T-helper 1 cell (primary cell): Measurements from ENCODE around the gene PIGM.

ENCODE experiments used
- DNase-seq, 5 donors: peaks; one replicate each; pipeline ENCODE4 v3.0.0-alpha.2; 2012 to 2020
- total RNA-seq, 4 donors: gene quantifications; one replicate each; lab custom pipeline; 2026; lab: John Stamatoyannopoulos, UW

PIGM gene
- total RNA-seq = 9.1 to 15.0 (median 12.3) reads per million in 4 donors

DNA sequence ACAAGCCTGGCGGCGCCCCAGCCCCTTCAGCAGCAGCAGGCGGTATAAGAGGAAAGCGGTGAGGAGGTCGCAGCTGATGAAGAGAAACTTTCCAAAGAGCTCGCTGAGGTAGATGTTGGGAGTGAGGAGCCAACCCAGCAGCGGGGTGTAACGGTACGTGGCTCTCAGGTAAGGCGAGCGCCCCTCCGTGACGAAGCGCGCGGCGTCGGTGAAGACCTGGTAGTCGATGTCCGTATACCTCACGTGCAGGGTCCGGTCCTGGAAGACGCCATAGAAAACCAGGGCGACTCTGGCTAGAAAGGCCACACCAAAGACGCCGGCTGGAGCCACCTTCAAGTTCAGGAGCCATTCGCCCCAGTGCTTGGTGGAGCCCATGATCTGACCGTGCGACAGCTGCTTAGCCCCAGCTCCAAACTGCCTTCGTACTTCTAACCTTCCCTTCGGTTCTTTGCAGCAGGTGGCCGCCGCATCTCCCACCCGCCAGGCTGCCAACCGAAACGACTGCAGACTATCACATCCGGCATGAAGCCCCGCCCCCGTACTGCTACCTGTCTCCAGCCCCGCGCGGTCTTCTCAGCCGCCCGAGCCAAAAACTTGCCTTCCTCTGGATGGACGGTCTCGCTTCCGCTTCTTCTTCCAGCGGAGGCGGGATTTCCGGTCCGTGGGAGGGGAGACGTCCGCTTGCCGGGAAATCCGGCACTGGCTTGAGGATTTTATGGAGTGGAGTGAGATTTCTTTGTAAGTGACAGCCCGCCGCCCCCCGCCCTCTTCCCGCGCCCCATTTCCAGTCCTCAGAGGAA lies at the start of gene PIGM:
TSS of gene PIGM (minus strand) at position 626 of the 800 bp plus-strand sequence. CDS start at position 375, 251 bp downstream.
- DNase-seq = peak; percentile 88 to 94 (median 94)

DNA sequence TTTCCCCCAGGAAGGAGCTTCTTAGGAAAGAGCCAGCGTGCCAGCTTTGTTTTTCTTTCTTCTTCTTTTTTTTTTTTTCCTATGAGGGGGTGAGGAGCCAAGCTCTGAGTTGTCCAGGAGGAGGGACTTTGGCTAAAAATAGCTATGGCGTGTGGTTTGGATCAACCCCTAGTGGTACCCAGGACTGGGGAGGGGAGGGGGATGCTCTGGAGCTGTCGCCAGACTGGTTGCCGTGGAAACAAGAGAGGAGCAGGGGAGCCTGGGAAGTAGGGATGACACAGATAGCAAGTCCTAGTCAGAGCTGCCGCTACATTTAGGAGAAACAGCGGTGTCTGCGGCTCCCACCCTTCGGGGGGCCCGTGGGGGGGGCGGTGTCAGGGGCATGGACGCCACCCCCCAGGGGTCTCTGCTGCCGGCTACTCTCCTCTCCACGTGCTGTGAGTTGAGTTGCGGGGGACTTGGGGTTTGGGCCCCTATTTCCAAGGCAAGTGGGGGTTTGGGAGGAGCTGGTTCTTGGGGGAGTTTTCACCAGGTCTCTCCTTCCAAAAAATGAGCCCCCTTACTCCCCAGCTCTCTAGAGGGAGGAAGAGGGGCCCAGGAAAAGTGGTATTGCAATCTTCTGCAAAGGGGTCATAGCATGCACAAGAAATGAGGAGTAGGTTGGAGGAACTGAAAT lies 49.6 kb upstream of the PIGM start, which contains the start of gene KCNJ9:
TSS of gene KCNJ9 (plus strand) at position 278 of the 676 bp plus-strand sequence. CDS start 2,493 bp downstream, outside the sequence.
- no peak for DNase-seq

DNA sequence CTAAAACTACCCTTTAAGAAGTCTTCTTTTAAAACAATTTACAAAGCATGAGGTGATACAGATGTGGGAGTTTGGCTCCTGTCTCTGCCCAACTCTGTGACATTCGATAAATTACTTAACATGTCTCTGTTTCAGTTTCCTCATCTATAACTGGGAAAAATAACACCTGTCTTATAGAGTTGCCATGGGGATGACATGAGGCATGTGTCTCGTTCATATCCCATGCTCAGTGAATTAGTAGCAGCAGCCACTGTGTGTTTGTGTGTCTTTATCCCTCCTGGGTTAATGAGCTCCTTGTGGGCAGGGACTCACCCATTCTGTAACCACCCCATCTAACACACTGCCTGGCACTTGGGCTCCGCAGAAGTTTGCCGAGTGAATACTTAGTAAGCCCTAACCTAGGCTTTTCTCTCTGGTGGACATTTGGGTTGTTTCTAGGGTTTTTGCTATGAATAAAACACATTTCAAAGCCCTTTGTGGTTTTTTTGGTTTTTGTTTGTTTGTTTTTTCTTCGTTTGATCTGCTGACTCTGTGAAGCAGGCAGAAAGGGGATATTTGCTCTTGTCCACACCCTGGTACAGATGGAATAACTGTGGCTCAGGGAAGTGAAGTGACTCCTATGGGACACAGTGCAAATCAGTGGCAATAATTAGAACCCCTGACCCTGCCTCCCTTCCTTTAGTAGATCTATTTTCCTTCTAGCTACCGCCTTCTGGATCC lies 48.8 kb upstream of the PIGM start:
- DNase-seq = no peak

DNA sequence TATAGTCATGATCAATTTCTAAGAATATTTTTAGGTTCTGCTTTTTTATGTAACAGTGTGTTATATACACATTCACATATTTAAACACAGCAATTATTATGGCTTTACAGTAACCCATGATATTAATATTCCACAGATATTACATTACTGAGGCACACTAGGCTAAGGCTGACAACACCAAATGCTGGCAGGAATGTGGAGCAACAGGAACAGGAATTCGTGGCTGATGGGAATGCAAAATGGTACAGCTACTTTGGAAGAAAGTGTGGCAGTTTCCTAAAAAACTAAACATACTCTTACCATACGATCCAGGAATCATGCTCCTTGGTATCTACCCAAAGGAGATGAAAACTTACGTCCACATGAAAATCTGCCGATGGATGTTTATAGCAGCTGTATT lies 47.7 kb upstream of the PIGM start:
- no peak for DNase-seq

DNA sequence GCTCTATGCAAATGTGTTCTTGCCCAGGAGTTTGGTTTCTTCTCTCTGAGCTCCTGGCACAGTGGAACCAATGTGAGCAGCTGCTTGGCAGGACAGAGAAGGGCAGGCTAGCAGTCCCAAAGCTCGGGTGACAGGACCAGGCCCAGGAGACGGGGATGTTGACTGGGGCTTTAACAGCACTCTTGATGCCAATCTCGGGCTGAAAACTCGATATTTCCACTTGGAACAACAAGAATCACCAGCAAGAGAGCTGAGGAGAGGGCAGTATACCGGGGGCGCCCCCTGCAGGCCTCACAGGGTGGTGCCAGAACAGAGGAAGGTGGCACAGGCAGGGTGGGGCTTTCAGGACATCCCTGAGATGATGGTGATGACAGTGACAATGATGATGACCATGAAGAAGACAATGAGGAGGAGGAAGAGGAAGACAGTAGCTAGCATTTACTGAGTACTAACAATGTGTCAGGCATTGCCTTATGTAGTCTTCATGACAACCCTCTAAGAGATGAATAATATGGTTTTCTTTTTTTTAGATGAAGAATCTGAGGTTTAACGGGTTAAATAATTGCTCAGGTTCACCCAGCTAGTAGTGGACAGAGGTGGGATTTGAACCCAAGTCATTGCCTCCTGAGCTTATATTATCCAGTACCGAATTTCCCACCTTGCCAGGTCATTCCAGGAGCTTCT lies 46.9 kb upstream of the PIGM start:
- peak in 3 of 5 donors; percentile 45 to 52 (median 47) for DNase-seq

DNA sequence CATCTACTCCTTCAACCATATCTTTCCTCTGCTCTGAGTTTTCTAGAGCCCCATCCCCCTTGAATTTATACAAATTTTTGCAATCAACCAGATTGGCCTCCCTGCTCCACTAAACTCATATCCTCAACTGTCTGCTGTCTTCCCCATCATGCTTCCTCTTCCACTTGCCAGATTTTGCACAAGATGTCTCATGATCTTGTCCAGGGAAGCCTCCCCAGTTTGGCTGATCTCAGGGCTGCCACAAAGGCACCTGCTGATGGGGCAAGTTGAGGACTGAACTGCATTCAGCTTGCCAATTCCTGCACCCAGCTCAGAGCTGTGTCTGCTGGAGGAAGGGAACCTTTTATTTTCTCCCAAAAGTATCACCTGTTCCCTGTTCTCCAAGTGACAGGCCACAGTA lies 45.7 kb upstream of the PIGM start:
- DNase-seq = no peak

DNA sequence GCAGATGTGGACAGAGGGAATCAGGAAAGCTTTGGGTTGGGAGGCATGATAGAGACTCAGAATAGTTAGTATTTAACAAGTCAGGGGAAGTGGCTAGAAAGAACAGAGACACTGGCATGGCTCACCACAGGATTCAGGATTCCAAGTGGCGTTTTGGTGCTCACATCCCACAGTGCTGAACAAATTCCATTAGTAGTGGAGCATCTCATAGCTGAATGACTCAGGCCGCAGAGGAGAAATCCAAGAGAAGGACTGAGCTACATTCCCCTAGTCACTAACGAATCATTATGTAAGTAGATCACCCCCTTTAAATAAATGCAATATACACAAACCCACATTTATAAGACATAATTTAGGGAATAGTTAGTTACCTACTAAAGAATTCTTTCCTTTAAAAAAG lies 44.5 kb upstream of the PIGM start:
- no peak for DNase-seq

DNA sequence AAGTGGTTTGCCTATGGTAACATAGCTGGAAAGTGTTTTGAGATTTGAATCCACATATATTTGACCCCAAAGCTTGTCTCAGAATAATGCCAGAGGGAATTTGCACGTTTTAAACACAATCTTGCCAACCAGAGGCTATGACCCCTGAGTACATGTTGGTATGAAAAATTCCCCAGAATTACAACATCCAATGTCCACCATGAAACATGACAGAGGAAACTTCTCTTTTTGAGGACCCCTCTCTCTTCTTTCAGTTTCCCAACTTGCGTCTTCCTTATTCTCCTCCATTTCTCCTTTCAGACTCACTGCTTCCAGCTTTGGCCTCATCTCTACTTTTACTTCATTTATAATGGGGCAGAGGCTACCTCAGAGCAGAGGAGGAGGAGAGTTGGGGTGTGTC lies 44.0 kb upstream of the PIGM start:
- no peak for DNase-seq

DNA sequence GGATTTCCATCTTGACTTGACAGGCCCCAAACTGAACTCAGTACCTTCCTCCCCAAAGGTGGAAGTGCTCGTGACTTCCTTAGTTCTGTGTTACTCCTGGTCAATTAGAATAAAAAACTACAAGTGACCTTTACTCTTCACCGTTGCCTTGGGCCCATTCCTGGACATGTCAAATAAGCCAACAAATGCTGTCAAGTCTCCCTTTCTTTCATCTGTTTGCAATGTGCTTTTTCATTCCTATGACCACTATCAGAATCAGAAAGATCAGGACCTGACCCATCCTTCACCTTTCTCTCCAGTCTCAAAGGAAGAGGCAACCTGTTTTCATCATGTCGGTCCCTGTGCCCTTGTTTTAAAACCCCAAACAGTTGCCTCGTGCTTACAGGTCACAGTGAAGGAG lies 43.1 kb upstream of the PIGM start:
- no peak for DNase-seq

DNA sequence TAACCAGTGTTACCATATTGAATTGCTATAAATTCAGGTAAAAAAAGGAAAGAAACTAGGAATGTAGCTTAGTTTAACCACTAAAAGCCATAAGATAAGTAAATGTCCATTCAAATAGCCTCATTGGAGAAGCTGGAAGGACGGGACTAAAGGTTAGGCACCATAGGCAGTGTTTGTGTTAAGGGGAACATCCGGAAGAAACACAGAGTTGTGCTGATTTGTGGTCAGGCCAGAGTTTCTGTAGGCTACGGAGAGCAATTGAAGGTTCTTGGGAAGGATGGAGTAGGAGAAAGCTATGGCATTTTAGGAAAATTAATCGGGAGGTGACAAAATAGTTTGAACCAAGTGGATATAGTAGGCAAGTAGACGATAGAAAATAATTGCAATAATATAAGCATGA lies 39.5 kb upstream of the PIGM start:
- no peak for DNase-seq

DNA sequence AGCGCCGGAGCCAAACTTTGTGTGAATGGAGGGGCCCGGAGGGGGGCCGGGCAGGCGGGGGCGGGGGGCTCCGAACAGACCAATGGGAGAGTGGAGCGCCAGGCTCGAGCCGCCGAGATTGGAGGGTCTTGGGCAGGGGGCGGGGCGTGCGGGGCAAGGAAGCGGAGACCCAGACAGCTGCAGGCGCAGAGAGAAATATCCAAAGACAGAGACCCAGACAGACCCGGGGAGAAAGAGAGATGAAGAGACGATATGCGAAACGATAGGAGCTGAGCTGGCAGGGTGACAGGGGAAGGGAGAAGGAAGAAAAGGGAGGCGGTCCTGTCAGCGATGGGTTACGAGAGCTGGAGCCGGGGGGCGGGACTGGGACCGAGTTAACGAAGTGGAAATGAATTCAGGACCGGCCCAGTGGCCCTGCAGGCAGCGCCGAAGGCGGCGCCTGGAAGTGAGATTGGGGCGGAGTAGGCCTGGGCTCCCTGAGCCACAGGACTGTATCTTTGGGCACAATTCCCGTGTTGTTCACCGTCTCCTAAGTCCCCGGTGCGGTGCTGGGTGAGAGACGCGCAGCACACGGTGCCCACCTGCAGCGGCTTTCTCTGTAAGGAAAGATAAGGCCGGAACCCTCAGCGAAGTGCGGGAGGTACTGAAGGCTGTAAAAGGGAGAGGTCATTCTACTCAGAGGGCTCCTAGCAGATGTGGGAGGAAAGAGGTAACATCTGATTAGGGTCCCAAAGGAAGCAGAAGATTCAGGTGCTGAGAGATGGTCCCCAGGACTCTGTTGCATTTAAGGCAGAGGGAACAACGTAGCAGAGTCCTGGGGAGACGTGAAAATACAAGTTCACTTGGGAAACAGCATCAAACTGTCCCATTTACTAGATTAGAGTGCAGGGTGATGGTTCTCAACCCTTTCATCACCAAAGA lies 38.7 kb upstream of the PIGM start:
- DNase-seq = peak; percentile 34 to 62 (median 50)

DNA sequence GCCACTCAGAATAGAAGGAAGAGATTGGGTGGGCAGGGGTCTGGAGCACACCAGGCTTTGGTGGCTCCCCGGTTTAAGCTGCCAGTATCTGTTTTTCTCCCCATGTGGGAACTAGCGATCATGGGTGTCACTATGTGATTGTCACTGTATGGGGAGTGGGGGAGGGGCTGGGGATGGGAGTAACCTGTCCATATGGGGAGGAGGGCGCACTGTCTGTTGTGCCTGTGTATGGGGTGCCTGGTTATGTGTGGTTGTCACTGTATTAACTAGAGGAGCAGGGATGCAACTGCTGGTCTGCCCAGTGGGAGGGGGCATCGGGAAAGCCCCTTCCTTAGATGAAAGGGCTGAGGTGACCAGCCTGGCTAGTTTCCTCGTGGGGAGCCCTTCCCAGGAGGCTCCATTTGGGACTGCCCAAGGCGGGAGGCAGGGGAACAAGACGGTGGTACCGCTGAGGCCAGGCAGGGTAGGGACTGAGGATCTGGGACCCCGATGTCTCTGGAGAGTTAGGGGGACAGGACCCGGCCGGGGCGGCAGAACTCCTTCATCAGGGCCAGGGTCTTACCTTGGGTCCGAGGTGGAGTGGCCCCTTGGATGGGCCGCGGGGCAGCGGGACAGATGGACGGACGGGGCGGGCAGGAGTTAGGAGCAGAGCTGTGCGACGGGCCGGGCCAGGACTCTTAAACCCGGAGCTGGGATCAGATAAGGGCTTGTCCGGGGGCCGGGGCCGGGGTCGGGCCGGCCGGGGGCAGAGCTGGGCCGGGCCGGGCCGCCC lies 37.9 kb upstream of the PIGM start, which contains the start of gene KCNJ10:
TSS of gene KCNJ10 (minus strand) at position 701 of the 772 bp plus-strand sequence. CDS start 27,628 bp downstream, outside the sequence.
- DNase-seq = no peak

DNA sequence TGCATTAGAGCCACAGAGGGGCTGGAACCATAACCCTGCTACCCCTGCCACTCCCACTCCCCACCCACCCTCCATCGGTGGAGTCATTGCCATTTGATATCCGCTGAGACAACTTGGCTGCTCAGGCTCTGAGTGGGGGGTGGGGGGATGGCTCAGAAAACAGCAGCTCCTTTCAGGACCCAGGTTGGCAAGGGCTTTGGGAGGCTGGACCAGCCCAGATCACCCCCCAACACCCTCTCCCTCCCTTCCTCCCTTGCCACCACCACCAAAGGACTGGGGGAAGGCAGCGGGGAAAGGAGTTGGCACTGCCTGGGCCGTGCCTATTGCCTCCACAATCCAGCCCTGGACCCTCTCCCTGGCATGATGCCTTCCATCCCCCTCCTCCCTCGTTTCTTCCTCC lies 36.4 kb upstream of the PIGM start:
- no peak for DNase-seq

DNA sequence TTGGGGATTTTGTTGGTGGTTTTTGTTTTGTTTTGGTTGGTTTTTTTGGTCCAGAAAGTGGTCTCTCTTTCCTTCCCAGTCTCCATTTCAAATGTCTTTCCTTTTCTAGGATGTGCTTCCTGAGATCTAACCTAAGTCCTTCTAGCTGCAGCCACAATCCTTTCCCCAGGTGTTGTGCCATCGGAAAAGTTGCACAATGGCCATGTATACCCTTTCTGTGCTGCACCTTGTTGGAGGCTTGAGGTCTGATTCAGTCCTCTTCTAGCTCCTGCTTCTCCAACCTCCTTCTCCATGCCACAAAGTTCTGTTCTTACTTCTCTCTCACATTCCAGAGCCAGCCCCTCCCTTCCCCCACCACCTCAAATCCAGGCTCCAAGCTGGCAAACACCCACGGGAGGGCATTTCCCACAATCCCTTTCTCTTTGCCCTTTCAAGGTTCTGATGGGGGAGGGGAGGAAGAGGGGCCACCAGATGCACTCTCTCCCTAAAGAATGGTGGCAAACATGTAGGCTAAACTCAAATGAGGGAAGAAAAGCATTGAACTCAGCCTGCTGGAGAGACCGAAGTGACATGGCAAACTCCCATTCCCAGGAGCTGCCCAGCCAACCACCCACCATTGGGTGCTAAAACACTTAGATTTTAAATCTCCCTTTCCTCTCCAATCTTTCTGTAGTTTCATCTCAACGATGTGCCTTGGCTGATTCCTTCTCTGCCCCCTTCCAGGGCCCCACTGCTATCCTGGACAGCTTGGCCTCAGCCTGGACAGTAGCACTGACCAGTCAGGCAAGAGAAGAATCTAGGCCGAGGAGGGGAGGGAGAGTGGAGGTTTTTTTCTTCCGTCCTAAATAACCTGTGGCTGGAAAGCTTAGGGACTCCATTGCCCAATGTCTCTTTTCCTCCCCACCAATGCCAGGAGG lies 35.3 kb upstream of the PIGM start:
- no peak for DNase-seq

DNA sequence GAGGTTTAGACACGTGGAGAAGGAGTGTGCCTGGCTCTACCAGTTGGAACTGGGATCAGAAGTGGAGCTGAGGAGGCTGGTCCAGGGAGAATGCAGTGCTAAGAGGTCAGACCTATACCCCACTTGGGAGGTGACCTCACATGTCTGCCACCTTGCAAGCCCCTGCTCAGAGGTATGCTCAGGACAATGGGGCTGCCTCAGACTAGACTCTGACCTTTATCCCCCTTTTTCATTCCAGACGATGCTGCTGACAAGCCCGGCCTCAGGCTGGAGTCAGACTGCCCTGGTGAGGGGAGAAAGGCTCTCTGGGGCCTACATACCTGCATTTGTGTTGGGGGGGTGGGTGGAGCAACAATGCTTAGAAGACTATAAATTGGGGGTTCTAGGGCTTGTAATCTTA lies 33.0 kb upstream of the PIGM start:
- no peak for DNase-seq

DNA sequence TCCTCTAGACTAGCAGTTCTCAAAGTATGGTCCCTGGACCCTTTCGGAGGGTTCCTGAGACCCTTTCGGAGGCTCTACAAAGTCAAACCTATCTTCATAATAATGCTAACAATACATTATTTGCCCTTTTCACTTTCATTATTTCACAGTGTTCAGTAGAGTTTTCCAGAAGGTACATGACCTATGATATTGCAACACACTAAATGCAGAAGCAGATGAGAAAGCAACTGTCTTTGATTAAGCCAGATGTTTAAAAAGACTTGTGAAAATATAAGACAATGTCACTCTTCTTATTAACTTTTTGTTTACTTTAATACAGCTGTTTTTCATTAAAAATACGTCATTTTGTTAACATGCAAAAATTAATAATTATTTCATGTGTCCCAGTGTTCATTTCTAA lies 32.4 kb upstream of the PIGM start:
- no peak for DNase-seq

DNA sequence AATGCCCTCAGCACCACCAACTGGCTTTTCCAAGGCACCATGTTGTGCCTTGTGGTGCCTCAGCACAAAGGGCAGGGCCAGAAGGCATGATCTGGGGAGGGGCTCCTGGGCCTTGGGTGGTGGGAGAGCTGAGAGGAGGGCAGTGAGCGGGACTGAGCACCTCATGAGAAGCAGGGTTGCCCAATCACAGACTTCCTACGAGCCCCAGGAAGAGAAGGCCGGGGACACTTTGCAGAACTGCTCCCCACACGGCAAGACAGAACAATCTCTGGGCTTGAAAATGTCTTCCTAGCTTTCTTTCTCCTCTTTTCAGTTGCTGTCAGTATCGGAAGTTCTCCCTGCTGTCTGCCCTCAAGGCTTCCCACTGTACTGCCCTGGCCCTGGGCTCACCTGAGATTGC lies 31.4 kb upstream of the PIGM start:
- no peak for DNase-seq

DNA sequence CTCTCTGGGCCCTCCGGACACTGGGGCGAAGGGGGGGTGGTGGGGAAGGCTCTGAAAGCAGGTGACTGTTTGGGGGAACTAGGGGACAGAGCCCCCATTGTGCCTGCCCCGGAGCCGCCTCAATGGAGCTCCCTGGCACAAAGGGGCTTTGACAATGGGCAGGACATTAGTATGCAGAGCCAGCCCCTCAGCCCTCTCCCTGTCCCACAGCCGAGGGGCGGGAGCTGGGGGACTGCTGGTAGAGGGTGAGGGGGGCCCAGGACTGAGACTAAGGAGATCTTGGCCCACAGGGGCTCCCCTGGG lies 30.4 kb upstream of the PIGM start:
- no peak for DNase-seq

DNA sequence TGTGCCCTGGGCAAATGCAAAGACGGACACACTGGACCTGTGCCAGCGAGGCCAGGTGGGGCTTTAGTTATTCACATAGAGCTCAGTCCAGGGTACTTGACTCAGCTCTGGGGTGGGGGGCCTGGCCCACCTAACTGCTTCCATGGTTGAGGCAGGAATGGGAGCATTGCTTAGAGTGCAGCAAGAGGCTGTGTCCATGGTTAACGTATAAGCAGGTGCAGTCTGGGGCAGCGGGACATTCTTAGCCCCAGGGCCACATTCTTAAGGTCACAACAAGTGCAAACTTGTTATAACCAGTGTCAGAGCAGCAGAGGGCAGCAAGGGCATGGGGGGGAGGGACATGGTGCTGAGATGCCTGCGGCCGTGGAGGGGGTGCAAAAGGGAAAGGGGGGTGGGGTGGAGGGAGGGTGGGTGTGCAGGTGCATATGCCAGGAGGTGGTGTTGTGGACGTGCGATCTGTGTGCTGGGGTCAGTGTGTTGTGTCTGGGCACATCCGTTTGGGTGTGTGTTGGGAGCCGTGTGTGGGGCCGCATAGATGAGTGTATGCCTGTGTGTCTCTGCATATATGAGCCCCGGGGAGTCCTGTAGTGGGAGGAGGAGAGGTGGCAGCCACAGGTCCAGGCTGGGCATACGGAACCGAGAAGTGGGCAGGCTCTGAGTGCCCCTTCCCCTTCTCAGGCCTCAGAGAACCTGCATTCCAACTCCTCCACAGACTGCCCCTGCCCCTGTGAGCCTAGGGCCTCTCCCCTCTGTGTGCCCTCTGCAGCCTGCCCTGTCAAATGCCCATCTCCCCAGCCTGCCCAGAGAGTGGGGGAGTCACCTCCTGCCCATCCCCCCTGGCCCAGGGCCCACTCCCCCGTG lies 29.8 kb upstream of the PIGM start:
- DNase-seq = no peak
